ENCODE data around the gene DR1.
A peak's percentile ranks its signal among the peaks of the same experiment; 100 is the strongest.
"Not testable (repeated sequence)": the region's sequence is repeated elsewhere in the genome, so short reads cannot be mapped to it uniquely, and the experiment has no call there.

DR1 gene

DNA sequence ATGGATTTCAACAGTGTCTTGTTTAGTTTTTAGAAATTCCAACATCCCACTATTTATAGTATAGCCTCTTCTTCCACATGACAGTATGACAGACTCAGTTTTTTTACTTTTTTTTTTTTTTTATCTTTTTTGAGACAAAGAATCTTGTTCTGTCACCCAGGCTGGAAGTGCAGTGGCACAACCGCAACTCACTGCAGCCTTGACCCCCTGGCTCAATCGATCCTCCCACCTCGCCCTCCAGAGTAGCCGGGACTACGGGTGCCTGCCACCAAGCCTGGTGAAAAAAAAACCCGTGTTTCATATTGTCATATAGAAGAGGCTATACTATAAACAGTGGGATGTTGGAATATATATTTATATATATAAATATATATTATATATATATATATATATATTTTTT lies 1.2 kb upstream of the DR1 start:
- DNase-seq, result no peak

DNA sequence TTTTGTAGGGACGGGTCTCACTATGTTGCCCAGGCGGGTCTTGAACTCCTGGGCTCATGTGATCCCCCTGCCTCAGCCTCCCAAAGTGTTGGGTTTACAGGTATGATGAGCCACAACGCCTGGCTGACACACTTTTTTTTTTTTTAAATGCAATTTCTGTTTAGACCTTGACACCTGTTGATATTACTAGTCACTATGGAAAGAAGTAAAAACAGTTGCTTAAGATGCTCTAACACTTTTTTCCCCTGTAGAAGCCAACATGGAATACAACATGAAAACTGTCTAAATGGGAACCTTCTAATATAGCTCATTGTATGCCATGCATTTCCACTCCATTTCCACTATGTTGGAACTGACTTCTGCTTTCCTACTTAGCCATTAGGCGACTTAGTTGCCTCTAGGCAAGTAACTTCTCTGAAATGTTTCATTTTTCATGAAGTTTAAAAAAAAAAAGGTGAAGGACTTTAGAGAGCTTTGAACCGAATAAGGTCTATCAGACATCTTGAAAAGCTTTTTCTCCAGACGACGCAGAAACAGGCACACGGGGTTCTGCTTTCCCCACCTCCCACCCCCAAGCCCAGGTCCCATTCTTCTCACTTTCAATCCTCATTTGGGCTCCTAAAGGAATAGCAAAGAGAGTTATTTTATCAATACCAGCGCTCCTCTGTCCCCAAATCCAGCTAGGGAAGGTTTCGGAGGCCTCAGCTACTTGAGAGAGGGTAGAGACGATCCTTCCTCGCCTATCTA lies 648 bp upstream of the DR1 start:
- DNase-seq, result peak in 1 of 2 donors; percentile 23

DNA sequence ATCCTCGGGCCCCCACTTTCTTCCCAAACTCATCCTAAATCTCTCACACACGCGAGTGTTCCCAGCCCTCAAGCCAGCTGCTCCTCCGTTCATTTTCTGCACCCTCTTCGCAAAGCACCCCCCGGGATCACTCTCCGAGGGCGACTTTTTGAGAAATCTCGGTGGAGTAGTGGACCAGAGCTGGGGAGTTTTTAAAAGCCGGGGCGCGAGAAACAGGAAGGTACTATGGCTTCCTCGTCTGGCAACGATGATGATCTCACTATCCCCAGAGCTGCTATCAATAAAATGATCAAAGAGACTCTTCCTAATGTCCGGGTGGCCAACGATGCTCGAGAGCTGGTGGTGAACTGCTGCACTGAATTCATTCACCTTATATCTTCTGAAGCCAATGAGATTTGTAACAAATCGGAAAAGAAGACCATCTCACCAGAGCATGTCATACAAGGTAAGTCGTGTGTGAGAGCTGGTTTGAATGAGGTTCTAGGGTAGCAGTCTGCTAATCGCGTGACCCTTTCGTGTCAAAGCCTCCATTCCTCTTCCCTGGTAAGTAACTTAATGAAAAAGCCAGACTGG lies 800 bp downstream of the DR1 start:
- DNase-seq, result peak; percentile 42 to 57

DNA sequence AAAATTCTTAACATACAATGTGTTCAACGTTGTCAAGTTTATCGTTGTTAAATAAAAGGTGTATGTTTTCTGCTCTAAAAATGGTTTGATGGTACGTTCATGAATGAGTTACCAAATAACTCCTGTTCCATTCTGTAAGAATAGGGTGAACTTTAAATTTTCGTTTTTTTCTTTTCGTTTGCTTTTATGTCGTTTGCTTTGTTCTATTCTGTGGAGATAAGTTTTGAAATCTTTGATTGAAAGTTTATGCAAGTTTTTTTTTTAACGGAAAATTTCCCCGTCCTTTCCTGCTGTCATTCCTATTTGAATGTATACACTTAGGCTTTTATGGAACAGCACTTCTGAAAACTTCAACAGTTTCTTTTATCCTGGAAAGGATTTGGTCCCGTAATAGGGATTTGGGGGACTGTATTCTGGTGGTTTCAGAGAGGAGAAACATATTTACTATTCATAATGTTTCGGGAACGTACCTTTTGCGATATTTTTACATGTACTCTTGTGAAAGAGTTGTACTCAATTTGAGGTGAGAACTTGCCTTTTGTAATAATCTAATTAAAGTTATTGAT lies 1.7 kb downstream of the DR1 start:
- DNase-seq, result no peak

DNA sequence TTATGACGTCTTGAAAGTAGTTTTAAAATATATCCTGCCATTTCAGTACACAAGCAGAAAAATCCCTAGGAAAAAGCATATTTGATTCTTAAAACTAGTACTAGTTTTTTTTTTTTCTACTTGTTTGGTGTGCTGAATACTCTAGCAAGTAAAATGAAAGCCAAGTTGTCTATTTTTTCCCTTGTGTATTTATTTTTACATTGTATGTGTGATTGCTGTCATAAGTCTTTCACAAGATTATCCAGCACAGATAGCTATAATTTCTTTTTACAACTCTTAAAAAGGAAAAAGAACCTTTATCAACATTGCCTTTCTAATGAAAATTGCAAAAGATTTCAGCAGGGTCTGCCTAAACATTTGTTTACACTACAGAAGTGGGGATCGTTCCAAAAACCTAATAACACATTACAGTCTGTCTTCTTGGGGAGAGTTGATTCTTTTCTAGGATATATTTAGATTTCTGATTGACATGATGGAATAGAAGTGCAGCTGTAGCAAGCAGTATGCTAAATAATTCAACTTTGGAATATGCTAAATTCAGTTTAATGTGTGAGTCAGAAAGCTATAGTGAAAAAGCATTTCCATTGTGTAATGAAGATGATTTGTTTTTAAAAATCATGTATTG lies 2.5 kb downstream of the DR1 start:
- DNase-seq, result no peak

DNA sequence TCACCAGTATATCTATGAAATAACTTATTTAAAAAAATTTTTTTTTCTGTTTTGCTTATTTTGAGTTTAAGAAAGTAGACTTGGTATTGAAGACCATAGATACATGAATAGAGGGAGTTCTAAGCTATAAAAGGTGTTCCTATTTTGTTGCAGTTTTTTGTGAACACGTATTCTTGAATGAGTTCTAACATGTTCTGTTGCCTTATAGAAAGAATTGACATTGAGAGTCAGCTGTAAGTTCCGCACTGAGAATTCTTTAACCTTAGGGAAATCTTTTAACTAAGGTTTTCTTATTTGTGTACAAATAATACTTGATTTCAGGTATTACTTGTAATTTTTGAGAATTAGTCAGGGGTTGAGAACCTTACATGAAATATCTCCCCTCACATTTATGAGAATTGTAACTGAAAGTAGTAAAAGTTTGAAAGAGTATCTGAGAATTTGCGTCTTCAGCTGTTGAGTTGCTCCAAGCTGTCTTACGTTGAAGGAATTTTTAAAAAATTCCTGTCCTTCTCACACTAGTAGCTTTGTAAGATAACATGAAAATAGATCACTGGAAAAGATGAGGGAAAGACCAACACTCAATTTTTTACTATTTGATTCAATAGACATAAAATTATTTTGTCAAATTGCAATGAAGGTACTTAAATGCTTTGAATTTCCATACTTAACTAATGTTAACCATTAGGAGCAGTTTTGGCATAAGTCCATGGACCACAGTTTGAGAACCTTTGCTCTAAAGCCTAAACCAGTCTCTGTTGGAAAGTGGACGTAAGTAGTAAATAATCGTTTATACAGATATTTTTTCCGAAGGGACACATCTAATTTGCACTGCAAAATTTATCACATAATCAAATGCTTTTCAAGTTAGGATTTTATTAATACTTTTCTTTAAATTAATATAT lies 3.8 kb downstream of the DR1 start:
- no peak for DNase-seq

DNA sequence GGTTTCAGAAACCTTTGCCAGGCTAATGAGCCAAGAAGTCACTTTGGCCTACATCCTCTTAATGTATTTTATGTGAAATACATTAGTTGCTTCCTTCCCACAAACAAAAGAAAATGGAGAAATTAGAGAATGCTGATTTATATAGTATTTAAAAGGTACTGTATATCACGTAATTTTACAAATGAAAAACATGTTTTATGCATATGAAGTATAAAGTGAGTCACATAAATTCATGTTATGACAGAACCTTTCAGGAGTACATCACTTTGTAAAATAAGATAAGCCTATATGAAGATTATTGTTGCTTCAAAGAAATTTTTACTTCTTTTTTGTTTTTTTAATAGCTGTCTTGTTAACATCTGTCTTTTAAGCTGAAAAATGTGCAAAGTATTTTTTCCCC lies 4.6 kb downstream of the DR1 start:
- no peak for DNase-seq

DNA sequence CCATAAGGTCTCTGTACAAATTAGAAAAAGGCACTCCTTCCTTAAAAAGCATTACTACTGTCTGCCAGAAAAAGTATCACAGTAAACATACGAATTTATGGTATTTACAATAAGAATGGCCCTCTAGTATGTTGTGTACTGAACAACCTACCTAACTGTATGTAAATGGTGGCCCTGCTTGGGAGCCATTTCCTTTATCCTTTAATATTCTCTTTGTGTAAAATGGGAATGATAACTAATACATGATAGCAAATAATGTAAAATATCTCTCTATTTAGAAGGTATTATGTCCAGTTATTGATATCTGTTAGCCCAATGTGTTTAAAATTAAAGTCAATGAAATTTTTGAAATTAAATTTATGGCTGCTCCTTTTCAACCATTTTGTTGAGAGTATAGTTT lies 5.2 kb downstream of the DR1 start:
- no peak for DNase-seq

DNA sequence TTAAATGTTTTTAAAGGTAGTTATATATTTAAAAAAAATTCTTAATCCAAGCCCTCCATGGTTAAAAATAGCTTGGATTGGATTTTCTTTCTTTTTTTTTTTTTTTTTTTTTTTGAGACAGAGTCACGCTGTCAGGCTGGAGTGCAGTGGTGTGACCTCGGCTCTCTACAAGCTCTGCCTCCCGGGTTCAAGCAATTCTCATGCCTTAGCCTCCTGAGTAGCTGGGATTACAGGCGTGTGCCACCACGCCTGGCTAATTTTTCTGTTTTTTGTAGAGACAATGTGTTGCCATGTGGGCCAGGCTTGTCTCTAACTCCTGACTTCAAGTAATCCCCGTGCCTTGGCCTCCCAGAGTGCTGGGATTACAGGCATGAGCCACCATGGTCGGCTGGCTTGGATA lies 5.6 kb downstream of the DR1 start:
- not testable (repeated sequence) for DNase-seq

DNA sequence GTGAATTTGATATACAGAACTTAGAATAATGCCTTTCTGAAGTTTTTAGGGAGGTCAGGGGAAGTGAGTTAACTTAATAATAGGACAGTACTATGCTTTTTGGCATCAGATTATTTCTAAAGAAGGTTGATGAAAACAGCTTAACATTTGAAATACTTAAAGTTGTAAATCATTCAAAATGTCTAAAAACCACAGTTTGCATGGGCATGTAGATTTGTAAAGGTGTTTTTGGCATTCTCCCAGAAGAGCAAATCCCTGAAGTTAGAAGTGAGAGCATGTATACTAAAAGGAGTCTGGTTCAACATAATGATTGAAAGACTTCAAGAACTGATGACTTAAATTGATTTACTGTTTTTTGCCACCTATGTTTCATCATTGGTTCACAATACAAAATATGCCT lies 6.7 kb downstream of the DR1 start:
- no peak for DNase-seq

DNA sequence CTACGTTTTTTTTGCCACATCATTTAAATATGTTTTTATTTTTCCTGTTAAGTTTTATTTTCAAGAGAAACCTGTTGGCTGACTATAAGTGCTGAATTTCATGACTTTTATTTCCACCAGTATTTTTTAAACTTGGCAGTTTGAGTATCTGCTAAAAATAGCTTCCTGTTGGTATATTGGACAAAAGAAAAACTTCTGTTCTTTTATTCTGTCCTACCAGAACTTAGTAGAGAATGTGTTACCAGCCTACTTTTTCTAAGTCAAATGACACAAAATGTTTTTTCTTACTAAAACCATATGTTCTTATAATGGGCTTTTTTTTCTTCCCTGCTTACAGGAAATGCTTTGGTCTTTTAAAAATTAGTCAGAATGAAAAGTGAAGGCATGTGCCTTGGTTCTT lies 7.6 kb downstream of the DR1 start:
- peak in 1 of 2 donors; percentile 23 for DNase-seq

DNA sequence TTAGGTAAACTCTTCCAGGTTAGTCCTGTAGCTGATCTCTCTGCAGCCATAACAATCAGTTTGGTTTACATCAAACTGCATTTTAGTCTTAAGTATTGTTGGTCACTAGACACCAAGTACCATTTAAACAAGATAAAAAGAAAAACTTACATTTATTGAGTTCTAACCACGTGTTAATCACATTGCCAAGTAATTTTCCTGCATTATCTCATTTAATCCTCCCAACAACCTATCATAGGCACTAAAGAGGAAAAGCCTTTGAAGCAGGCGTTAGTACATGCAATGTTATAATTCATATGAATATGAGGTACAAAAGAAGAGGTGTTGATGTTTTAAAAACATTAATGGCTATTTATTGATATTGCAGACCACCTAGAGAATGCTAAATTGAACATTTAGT lies 9.0 kb downstream of the DR1 start:
- no peak for DNase-seq

DNA sequence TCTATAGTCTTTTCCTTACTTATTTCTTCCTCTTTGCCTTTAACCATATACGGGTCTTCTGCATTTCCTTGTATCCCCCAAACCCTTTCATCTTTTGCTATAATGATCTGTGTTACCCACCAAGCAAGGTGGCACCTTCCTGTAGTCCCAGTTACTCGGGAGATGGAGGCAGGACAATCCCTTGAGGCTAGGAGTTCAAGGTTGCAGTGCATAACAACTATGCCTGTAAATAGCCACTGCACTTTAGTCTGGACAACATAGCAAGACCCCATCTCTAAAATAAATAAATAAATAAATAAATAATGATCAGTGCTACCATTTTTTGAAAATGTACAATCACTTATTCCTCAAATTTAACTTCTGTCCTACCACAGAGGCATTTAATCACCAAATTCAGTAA lies 11.5 kb downstream of the DR1 start:
- no peak for DNase-seq

DNA sequence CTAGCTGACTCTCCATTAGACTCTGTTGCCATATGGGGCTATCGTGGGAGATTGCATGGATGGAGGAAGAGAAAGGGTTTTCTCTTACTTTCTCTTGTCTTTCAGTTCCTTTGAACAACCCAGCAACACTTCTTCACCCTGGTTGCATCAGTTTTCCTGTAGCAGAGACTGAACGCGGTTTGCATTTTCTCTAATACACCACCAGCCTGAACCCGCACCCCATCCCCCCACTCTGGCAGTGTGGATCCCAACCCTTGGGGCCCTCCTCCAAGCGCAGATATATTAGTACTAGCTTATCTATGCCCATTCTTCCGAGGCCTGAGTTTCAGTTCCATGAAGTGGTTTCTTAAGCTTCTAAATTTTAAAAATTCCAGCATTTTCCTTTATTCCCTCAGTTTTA lies 12.6 kb downstream of the DR1 start:
- no peak for DNase-seq

DNA sequence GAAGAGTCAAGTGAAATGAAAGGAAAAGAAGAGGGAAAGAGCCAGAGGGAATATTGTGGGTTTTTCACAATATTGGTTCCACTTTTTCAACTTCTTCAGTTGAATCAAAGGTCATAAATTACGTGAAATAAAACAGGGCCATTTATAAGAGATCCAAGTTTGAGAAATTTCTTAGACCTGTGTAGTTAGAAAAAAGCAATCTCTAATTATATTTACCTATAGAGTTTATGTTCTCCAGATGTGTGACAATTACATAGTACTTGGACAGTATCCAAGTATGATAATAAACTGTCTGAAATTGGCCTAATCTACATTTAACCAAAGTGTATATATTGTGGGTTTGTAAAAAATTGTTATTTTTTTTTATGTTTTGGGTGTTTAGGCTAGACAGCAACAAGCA lies 14.4 kb downstream of the DR1 start:
- DNase-seq, result no peak

DNA sequence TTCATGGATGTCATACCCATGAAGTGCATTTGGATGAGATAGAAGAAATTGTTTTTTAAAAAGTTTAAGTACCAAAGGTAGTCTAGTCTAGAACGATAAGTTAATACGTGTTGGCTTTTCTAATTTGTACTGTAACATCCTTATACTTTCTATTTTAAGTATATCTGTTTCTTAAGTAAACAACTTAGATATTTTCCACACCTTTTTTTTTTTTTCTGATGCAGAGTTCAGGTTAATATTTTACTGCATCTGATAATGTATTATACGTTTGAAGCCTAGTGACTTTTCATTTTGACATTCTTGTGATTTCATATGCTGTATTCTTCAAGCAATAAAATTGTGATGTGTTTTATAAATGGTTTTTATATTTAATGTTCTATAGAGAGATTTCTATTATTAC lies 16.5 kb downstream of the DR1 start:
- no peak for DNase-seq

DNA sequence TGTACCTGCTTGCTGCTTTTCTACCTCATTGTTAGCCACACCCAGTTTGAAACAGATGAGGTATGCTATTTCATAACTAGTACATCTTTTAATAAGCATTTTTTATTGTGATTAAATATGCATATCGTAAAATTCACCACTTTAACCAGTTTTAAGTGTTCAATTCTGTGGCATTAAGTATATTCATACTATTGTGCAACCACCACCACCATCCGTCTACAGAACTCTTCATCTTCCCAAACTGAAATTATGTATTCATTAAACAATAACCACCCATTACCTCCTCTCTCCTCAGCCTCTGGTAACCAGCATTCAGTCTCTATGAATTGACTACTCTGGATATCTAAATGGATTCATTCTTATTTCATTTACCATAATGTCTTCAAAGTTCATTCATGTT lies 20.1 kb downstream of the DR1 start:
- no peak for DNase-seq

DNA sequence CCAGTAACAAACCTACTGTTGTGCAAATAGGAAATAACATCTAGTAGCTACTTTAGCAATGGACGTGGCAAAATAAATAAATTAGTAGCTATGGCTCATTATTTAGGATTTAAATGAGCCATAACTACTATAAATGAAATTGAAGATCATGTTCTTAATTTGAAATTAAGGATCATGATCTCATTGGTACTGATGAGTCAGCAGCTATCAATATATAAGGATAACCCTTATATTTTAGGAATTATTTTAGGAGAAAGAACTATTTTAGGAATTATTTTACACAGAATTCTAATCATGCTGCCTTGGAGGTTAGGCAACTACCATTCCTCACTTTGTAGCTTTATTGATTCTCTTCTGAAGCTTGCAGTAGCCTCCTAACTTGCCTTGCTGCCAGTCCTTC lies 24.0 kb downstream of the DR1 start:
- no peak for DNase-seq

DNA sequence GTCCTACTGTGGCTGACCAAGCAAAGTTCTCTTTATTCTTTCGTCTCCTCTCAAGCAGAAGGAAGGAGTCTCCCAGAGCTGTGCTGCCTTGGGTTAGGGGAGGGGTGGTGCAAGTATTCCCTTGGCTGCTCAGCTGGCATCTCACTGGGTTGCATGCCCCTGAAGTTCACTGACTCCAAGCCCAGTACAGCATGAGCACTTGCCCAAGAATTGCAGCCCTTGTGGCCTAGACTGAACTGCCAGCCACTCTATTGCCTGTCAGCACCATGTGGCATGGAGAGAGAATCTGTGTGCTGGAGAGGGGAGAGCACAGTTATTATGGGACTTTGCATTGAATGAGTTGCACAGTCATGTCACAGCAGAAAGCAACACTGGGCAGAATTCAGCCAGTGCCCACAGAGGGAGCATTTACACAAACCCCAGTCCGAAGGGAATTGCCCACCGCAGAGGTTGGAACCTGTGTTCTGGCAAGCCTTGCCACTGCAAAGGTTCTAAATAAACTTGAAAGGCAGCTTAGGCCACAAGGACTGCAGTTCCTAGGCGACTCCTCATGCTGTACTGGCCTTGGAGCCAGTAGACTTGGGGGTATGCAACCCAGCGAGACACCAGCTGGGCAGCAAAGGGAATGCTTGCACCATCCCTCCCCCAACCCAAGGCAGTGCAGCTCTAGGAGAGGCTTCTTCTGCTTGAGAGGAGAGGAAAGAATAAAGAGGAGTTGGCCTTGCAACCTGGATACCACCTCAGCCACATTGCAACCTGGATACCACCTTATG lies 28.8 kb downstream of the DR1 start:
- DNase-seq, result no peak

DNA sequence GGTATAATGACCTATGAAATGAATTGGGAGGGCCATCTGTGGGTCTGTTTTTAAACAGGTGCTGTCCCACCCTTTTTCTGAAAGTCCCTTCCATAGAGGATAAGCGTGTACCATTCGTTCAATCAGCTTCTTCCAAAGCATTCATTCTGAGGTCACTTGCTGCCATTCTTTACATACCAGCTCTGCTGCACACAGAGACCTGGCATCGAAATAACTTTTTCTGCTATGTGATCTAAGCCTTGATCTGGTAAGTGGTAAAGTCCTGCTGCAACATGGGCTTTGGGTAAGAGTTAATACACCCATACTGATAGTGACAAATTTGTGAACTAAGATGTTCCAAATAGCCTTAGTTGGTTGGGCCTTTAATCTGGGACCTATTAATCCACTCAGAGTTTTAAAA lies 38.9 kb downstream of the DR1 start:
- DNase-seq, result no peak

DNA sequence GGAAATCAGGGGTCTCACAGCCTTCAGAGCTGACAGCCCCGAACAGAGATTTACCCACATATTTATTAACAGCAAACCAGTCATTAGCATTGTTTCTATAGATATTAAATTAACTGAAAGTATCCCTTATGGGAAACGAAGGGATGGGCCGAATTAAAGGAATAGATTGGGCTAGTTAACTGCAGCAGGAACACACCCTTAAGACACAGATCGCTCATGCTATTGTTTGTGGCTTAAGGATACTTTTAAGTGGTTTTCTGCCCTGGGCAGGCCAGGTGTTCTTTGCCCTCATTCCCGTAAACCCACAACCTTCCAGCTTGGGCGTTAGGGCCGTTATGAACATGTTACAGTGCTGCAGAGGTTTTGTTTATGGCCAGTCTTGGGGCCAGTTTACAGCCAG lies 40.6 kb downstream of the DR1 start:
- DNase-seq, result not testable (repeated sequence)

DNA sequence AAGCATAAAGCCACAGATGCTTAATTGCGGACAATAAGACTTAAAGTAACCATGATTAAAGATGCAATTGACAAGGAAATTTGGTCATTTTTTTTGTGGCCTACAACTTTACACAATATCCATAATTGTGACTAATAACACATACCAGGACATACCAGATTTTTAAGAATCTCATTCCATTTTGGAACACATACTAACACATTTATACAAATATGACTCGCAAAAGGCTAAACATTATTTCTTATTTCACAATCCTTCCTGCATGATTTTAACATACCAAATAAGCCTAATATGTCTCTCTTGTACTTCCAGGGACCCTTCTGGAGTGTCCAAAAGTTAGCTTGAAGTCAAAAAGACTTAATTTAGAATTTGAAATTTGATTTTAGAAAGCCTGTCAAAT lies 48.8 kb downstream of the DR1 start:
- DNase-seq, result no peak
